Measurements from ENCODE around the gene GSTM5.
"Not testable (repeated sequence)": the region's sequence is repeated elsewhere in the genome, so short reads cannot be mapped to it uniquely, and the experiment has no call there.

DNA sequence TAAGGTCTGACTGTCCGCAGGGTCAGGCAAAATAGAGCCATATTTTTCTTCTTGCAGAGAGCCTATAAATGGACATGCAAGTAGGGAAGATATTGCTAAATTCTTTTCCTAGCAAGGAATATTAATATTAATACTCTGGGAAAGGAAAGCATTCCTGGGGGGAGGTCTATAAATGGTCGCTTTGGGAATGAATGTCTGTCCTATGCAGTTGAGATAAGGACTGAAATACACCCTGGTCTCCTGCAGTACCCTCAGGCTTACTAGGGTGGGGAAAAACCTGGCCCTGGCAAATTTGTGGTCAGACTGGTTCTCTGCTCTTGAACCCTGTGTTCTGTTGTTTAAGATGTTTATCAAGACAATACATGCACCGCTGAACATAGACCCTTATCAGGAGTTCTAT is 9.1 kb upstream of the GSTM5 start:
- TF ChIP-seq, protein P1, sequence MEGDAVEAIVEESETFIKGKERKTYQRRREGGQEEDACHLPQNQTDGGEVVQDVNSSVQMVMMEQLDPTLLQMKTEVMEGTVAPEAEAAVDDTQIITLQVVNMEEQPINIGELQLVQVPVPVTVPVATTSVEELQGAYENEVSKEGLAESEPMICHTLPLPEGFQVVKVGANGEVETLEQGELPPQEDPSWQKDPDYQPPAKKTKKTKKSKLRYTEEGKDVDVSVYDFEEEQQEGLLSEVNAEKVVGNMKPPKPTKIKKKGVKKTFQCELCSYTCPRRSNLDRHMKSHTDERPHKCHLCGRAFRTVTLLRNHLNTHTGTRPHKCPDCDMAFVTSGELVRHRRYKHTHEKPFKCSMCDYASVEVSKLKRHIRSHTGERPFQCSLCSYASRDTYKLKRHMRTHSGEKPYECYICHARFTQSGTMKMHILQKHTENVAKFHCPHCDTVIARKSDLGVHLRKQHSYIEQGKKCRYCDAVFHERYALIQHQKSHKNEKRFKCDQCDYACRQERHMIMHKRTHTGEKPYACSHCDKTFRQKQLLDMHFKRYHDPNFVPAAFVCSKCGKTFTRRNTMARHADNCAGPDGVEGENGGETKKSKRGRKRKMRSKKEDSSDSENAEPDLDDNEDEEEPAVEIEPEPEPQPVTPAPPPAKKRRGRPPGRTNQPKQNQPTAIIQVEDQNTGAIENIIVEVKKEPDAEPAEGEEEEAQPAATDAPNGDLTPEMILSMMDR (IDR thresholded peaks at IDR 0.05; ENCODE audit: insufficient read depth, low read depth, low read length) = not testable (repeated sequence)
- not testable (repeated sequence) for TF ChIP-seq EZH2 (IDR thresholded peaks at IDR 0.05; ENCODE audit: insufficient read depth, low read length)
